ENCODE data around the gene MAMDC2.

MAMDC2 gene

GRCh38 chr9:70160686-70161600 lies 117.3 kb downstream of the MAMDC2 start:
- Histone ChIP-seq H3K36me3 (ENCODE audit: insufficient read depth, insufficient read length, low read length) (no peaks in the 10 kb centered on the region), H3K9ac (ENCODE audit: insufficient read length, low read depth) (no peak overlapping the region), H3K9me3 (ENCODE audit: insufficient read depth, low read length) (no peaks in the 10 kb centered on the region), H3K4me3 (ENCODE audit: insufficient read length, low read depth) (no peak overlapping the region), H3K27me3 (ENCODE audit: insufficient read depth, insufficient read length) (no peaks in the 10 kb centered on the region), H3K4me1 (ENCODE audit: insufficient read depth, insufficient read length) (no peaks in the 10 kb centered on the region)
- no peak for DNase-seq (ENCODE audit: low read depth, low spot score)
- no peak for TF ChIP-seq SUZ12 (IDR thresholded peaks at IDR 0.05; ENCODE audit: extremely low read depth, insufficient read depth, insufficient read length)
- no peak for TF ChIP-seq ZNF274 (IDR thresholded peaks at IDR 0.05; ENCODE audit: low read depth, low read length)
- TF ChIP-seq YY1 (IDR thresholded peaks at IDR 0.05; ENCODE audit: insufficient read depth, insufficient read length): no peak

DNA sequence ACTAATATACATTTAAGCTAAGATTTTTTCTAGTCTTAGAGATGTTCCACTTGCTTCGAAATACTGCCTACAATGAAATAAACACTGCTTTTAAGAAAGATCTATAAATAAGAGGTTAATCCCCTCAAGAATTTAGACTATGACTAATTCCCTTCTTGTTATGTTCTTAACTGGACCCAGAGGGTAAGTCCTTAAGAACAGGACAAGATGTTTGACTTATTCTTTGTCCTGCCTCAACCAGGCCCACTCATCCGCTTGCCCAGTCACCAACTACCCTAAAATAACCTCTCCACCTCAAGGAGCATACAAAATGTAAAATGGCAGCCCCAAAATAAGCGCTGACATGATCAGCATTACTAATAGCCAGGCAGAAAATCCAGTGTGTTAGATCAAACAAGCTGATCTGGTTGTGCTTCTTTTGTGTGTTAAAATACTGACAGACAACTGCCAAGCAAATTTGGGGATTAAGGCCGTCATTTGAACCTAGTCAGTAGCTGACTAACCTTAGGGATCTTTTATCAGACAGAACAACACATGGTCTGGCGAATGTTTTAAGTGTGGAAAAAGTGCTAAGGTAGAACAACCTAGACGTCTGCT lies 121.5 kb downstream of the MAMDC2 start:
- H3K36me3 ChIP-seq (ENCODE audit: insufficient read depth, insufficient read length, low read length): no peaks in the 10 kb centered on the region
- H3K9me3 ChIP-seq (ENCODE audit: insufficient read depth, low read length): no peaks in the 10 kb centered on the region
- no peak for DNase-seq (ENCODE audit: low read depth, low spot score)
- H3K9ac ChIP-seq (ENCODE audit: insufficient read length, low read depth): no peak overlapping the region
- TF ChIP-seq SUZ12 (IDR thresholded peaks at IDR 0.05; ENCODE audit: extremely low read depth, insufficient read depth, insufficient read length) (no peak), YY1 (IDR thresholded peaks at IDR 0.05; ENCODE audit: insufficient read depth, insufficient read length) (no peak), ZNF274 (IDR thresholded peaks at IDR 0.05; ENCODE audit: low read depth, low read length) (no peak)
- H3K4me1 ChIP-seq (ENCODE audit: insufficient read depth, insufficient read length): no peaks in the 10 kb centered on the region
- no peak overlapping the region for H3K4me3 ChIP-seq (ENCODE audit: insufficient read length, low read depth)
- no peaks in the 10 kb centered on the region for H3K27me3 ChIP-seq (ENCODE audit: insufficient read depth, insufficient read length)

GRCh38 chr9:70168521-70168920 lies 124.9 kb downstream of the MAMDC2 start:
- Histone ChIP-seq H3K36me3 (ENCODE audit: insufficient read depth, insufficient read length, low read length) (peaks cover 5% of the 10 kb centered on the region), H3K27me3 (ENCODE audit: insufficient read depth, insufficient read length) (no peaks in the 10 kb centered on the region), H3K9me3 (ENCODE audit: insufficient read depth, low read length) (no peaks in the 10 kb centered on the region), H3K4me1 (ENCODE audit: insufficient read depth, insufficient read length) (no peaks in the 10 kb centered on the region), H3K4me3 (ENCODE audit: insufficient read length, low read depth) (no peak overlapping the region), H3K9ac (ENCODE audit: insufficient read length, low read depth) (no peak overlapping the region)
- no peak for DNase-seq (ENCODE audit: low read depth, low spot score)
- TF ChIP-seq YY1 (IDR thresholded peaks at IDR 0.05; ENCODE audit: insufficient read depth, insufficient read length) (no peak), ZNF274 (IDR thresholded peaks at IDR 0.05; ENCODE audit: low read depth, low read length) (no peak), SUZ12 (IDR thresholded peaks at IDR 0.05; ENCODE audit: extremely low read depth, insufficient read depth, insufficient read length) (no peak)

DNA sequence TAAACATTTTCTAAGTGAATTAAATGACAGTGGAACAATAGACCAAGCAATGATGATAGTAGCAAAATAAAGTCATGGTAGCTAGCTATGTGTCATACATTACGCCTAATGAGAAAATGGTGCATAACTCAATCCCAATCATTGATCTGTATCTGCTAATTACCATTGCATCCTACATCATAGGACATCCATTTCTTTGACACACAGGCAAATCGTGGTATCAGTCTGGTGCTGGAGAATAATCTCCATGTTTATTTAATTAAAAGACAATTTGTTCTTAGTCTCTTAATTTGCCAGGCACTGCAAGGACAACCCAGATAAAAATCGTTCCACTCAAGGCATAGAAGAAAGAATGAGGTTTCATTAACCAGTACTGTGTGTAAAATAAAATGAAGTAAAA lies 125.6 kb downstream of the MAMDC2 start:
- Histone ChIP-seq H3K4me1 (ENCODE audit: insufficient read depth, insufficient read length) (no peaks in the 10 kb centered on the region), H3K4me3 (ENCODE audit: insufficient read length, low read depth) (no peak overlapping the region), H3K9me3 (ENCODE audit: insufficient read depth, low read length) (no peaks in the 10 kb centered on the region), H3K36me3 (ENCODE audit: insufficient read depth, insufficient read length, low read length) (peaks cover 5% of the 10 kb centered on the region), H3K9ac (ENCODE audit: insufficient read length, low read depth) (no peak overlapping the region), H3K27me3 (ENCODE audit: insufficient read depth, insufficient read length) (no peaks in the 10 kb centered on the region)
- no peak for DNase-seq (ENCODE audit: low read depth, low spot score)
- TF ChIP-seq SUZ12 (IDR thresholded peaks at IDR 0.05; ENCODE audit: extremely low read depth, insufficient read depth, insufficient read length) (no peak), ZNF274 (IDR thresholded peaks at IDR 0.05; ENCODE audit: low read depth, low read length) (no peak), YY1 (IDR thresholded peaks at IDR 0.05; ENCODE audit: insufficient read depth, insufficient read length) (no peak)

GRCh38 chr9:70170151-70170790 lies 126.6 kb downstream of the MAMDC2 start:
- TF ChIP-seq YY1 (IDR thresholded peaks at IDR 0.05; ENCODE audit: insufficient read depth, insufficient read length): no peak
- TF ChIP-seq SUZ12 (IDR thresholded peaks at IDR 0.05; ENCODE audit: extremely low read depth, insufficient read depth, insufficient read length): no peak

DNA sequence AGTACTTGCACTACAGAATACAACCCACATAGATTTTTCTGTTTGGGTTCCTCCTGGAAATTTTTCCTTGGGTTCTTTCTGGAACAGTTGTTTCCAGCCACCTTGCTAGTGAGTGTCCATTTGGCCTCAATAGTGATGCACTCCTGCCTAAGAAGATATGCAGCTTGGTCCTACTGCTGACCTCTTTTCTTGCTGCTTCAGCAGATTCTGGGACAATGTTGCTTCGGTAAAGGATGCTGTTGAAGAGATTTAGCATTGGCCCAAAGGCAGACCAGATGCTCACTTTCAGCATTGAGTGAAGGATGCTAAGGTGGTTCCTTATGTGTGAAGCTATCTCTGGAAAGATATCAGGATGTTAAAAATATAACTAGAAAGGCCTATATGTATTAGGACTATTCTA lies 128.9 kb downstream of the MAMDC2 start:
- peaks cover 5% of the 10 kb centered on the region for H3K36me3 ChIP-seq (ENCODE audit: insufficient read depth, insufficient read length, low read length)
- TF ChIP-seq SUZ12 (IDR thresholded peaks at IDR 0.05; ENCODE audit: extremely low read depth, insufficient read depth, insufficient read length): no peak
- TF ChIP-seq ZNF274 (IDR thresholded peaks at IDR 0.05; ENCODE audit: low read depth, low read length): no peak
- TF ChIP-seq YY1 (IDR thresholded peaks at IDR 0.05; ENCODE audit: insufficient read depth, insufficient read length): no peak
- no peaks in the 10 kb centered on the region for H3K9me3 ChIP-seq (ENCODE audit: insufficient read depth, low read length)
- H3K9ac ChIP-seq (ENCODE audit: insufficient read length, low read depth): no peak overlapping the region
- no peak overlapping the region for H3K4me3 ChIP-seq (ENCODE audit: insufficient read length, low read depth)
- no peaks in the 10 kb centered on the region for H3K27me3 ChIP-seq (ENCODE audit: insufficient read depth, insufficient read length)
- no peak for DNase-seq (ENCODE audit: low read depth, low spot score)
- H3K4me1 ChIP-seq (ENCODE audit: insufficient read depth, insufficient read length): no peaks in the 10 kb centered on the region

More at GRCh38 chr9:70170151-70170790, 126.6 kb downstream of the MAMDC2 start:
- H3K4me1 ChIP-seq (ENCODE audit: insufficient read depth, insufficient read length): no peaks in the 10 kb centered on the region
- H3K9ac ChIP-seq (ENCODE audit: insufficient read length, low read depth): no peak overlapping the region
- H3K36me3 ChIP-seq (ENCODE audit: insufficient read depth, insufficient read length, low read length): peaks cover 5% of the 10 kb centered on the region
- DNase-seq (ENCODE audit: low read depth, low spot score): no peak
- H3K27me3 ChIP-seq (ENCODE audit: insufficient read depth, insufficient read length): no peaks in the 10 kb centered on the region
- no peaks in the 10 kb centered on the region for H3K9me3 ChIP-seq (ENCODE audit: insufficient read depth, low read length)
- no peak overlapping the region for H3K4me3 ChIP-seq (ENCODE audit: insufficient read length, low read depth)

GRCh38 chr9:70177121-70177520 lies 133.5 kb downstream of the MAMDC2 start:
- Histone ChIP-seq H3K27me3 (ENCODE audit: insufficient read depth, insufficient read length) (no peaks in the 10 kb centered on the region), H3K4me3 (ENCODE audit: insufficient read length, low read depth) (no peak overlapping the region), H3K9ac (ENCODE audit: insufficient read length, low read depth) (no peak overlapping the region), H3K9me3 (ENCODE audit: insufficient read depth, low read length) (no peaks in the 10 kb centered on the region), H3K4me1 (ENCODE audit: insufficient read depth, insufficient read length) (no peaks in the 10 kb centered on the region), H3K36me3 (ENCODE audit: insufficient read depth, insufficient read length, low read length) (no peaks in the 10 kb centered on the region)
- TF ChIP-seq SUZ12 (IDR thresholded peaks at IDR 0.05; ENCODE audit: extremely low read depth, insufficient read depth, insufficient read length) (no peak), YY1 (IDR thresholded peaks at IDR 0.05; ENCODE audit: insufficient read depth, insufficient read length) (no peak), ZNF274 (IDR thresholded peaks at IDR 0.05; ENCODE audit: low read depth, low read length) (no peak)
- DNase-seq (ENCODE audit: low read depth, low spot score): no peak
